SK-N-SH (cell line): ENCODE results near the gene FAM228B. TPM values are rescaled to one million over a fixed set of nuclear protein-coding genes. Genes with fewer than 3 reads are reported as not detected.

Source experiments
- CTCF ChIA-PET: fragments of 300-600, 350-600 bp; formaldehyde crosslinking; extraction: SDS; loops from one replicate; lab custom pipeline; 2021; lab: Yijun Ruan, JAX
- POLR2A ChIA-PET: fragments of 350-600 bp; sonication (Branson Sonifier 250); formaldehyde crosslinking; extraction: SDS; loops from one replicate; lab custom pipeline; 2020; ENCODE audit warnings: antibody characterized with exemption, inconsistent platforms; lab: Yijun Ruan, JAX
- DNase-seq: peaks from one replicate; pipeline ENCODE4 v3.0.0; 2012
- H2AFZ ChIP-seq: fragments of 200-600 bp; sonication (generic); 2 replicates; pipeline ENCODE4 v1.8.1; 2016; ENCODE audit warnings: antibody characterized with exemption, mild to moderate bottlenecking, low read depth
- H3F3A ChIP-seq: fragments of 200-600 bp; sonication (generic); replicated peaks from 2 replicates; pipeline ENCODE3; 2016; ENCODE audit warnings: antibody characterized with exemption, mild to moderate bottlenecking; ENCODE audit not compliant: insufficient read depth
- H3K27ac ChIP-seq, 2 experiments: fragments of 200-500 bp in 1 of 2; fragments of 200-600 bp in 1 of 2; sonication (Bioruptor generic) in 1 of 2; sonication (generic), shearing (Covaris generic) in 1 of 2; 2 replicates each; pipeline versions ENCODE4 v1.5.1 to v1.6.1; 2014 to 2016; ENCODE audit warnings: low read depth in 2 of 2, inconsistent platforms in 1 of 2, low read length in 1 of 2, mild to moderate bottlenecking in 1 of 2, mixed read lengths in 1 of 2
- H3K27me3 ChIP-seq: fragments of 200-600 bp; sonication (generic), shearing (Covaris generic); 2 replicates; pipeline ENCODE4 v1.6.1; 2016; ENCODE audit warnings: mixed run types; ENCODE audit not compliant: insufficient read depth
- H3K36me3 ChIP-seq, 2 experiments: fragments of 200-500 bp in 1 of 2; fragments of 200-600 bp in 1 of 2; sonication (Bioruptor generic) in 1 of 2; sonication (generic) in 1 of 2; replicated peaks in 1 of 2; 2 replicates each; pipeline versions ENCODE3 to v1.5.1; 2014 to 2016; ENCODE audit warnings: low read length in 1 of 2, mild to moderate bottlenecking in 1 of 2; ENCODE audit not compliant: insufficient read depth in 2 of 2, control insufficient read depth in 1 of 2
- H3K4me1 ChIP-seq, 2 experiments: fragments of 200-500 bp in 1 of 2; fragments of 200-600 bp in 1 of 2; sonication (Bioruptor generic) in 1 of 2; sonication (generic), shearing (Covaris generic) in 1 of 2; 2 replicates each; pipeline versions ENCODE4 v1.5.1 to v1.6.1; 2014 to 2016; ENCODE audit warnings: low read depth in 1 of 2, low read length in 1 of 2, mixed run types in 1 of 2; ENCODE audit not compliant: insufficient read depth in 2 of 2, control insufficient read depth in 1 of 2
- H3K4me2 ChIP-seq: fragments of 200-600 bp; sonication (generic), shearing (Covaris generic); 2 replicates; pipeline ENCODE4 v1.6.1; 2017; ENCODE audit warnings: mixed run types
- H3K4me3 ChIP-seq, 2 experiments: fragments of 200-500 bp in 1 of 2; fragments of 200-600 bp in 1 of 2; sonication (Bioruptor generic) in 1 of 2; sonication (generic), shearing (Covaris generic) in 1 of 2; 2 replicates each; pipeline versions ENCODE4 v1.5.1 to v1.8.1; 2014 to 2016; ENCODE audit warnings: low read depth in 2 of 2, inconsistent platforms in 1 of 2, low read length in 1 of 2, mild to moderate bottlenecking in 1 of 2, mixed read lengths in 1 of 2, moderate library complexity in 1 of 2
- H3K79me2 ChIP-seq: fragments of 200-600 bp; sonication (generic); 2 replicates; pipeline ENCODE4 v1.8.1; 2017; ENCODE audit warnings: mild to moderate bottlenecking; ENCODE audit not compliant: insufficient read depth
- H3K9ac ChIP-seq: fragments of 200-600 bp; sonication (generic); 2 replicates; pipeline ENCODE4 v1.6.1; 2017; ENCODE audit warnings: mixed run types
- H3K9me2 ChIP-seq: fragments of 200-600 bp; sonication (generic); 2 replicates; pipeline ENCODE4 v1.6.1; 2017; ENCODE audit warnings: mixed run types
- H3K9me3 ChIP-seq: fragments of 200-600 bp; sonication (generic); 2 replicates; pipeline ENCODE4 v1.6.1; 2017; ENCODE audit warnings: mixed run types, mild to moderate bottlenecking, moderate library complexity
- H4K20me1 ChIP-seq: fragments of 200-600 bp; sonication (generic); 2 replicates; pipeline ENCODE4 v1.6.1; 2017; ENCODE audit warnings: mild to moderate bottlenecking, mixed run types; ENCODE audit not compliant: insufficient read depth
- ELF1 ChIP-seq: IDR thresholded peaks from 2 replicates; pipeline ENCODE4 v1.4.0; 2012
- EP300 ChIP-seq, 2 experiments: IDR thresholded peaks; 2 replicates each; pipeline versions ENCODE4 v1.4.0 to v1.6.1; 2012; ENCODE audit warnings: borderline replicate concordance in 1 of 2, low read depth in 1 of 2, low read length in 1 of 2
- EZH2phosphoT487 ChIP-seq: fragments of 200-600 bp; sonication (generic); IDR thresholded peaks from 2 replicates; pipeline ENCODE4 v1.6.1; 2017; ENCODE audit warnings: low read depth, mixed run types, mild to moderate bottlenecking, antibody characterized with exemption, moderate library complexity, borderline replicate concordance
- FOSL2 ChIP-seq: IDR thresholded peaks from 2 replicates; pipeline ENCODE4 v1.4.0; 2012; ENCODE audit warnings: low read depth, mild to moderate bottlenecking, moderate library complexity, borderline replicate concordance
- FOXJ3 ChIP-seq: sonication (generic); formaldehyde crosslinking; IDR thresholded peaks from 2 replicates; pipeline ENCODE4 v1.5.1; 2020; ENCODE audit warnings: mild to moderate bottlenecking, missing genetic modification reagents
- FOXM1 ChIP-seq: IDR thresholded peaks from 2 replicates; pipeline ENCODE4 v1.4.0; 2012; ENCODE audit warnings: low read depth, mild to moderate bottlenecking
- GABPA ChIP-seq: IDR thresholded peaks from 2 replicates; pipeline ENCODE4 v1.4.0; 2012; ENCODE audit warnings: low read depth, mild to moderate bottlenecking
- JUND ChIP-seq: IDR thresholded peaks from 2 replicates; pipeline ENCODE4 v1.4.0; 2012
- MAX ChIP-seq: IDR thresholded peaks from 2 replicates; pipeline ENCODE4 v1.4.0; 2012; ENCODE audit warnings: low read depth
- MXI1 ChIP-seq: IDR thresholded peaks from 2 replicates; pipeline ENCODE4 v1.6.1; 2012; ENCODE audit warnings: mild to moderate bottlenecking, low read depth, low read length, improper control_type of control experiment
- NFIC ChIP-seq: IDR thresholded peaks from 2 replicates; pipeline ENCODE4 v1.4.0; 2012; ENCODE audit warnings: borderline replicate concordance
- POLR2AphosphoS5 ChIP-seq: IDR thresholded peaks from 2 replicates; pipeline ENCODE4 v1.6.1; 2012; ENCODE audit warnings: low read depth, low read length
- RAD21 ChIP-seq: IDR thresholded peaks from 2 replicates; pipeline ENCODE4 v1.6.1; 2012; ENCODE audit warnings: mild to moderate bottlenecking, low read length
- REST ChIP-seq: IDR thresholded peaks from 2 replicates; pipeline ENCODE4 v1.6.1; 2012; ENCODE audit warnings: mild to moderate bottlenecking, low read depth, low read length, moderate library complexity
- RFX5 ChIP-seq: IDR thresholded peaks from 2 replicates; pipeline ENCODE4 v1.6.1; 2012; ENCODE audit warnings: mild to moderate bottlenecking, improper control_type of control experiment, low read length
- SIN3A ChIP-seq: IDR thresholded peaks from 2 replicates; pipeline ENCODE4 v1.6.1; 2012; ENCODE audit warnings: low read depth, mild to moderate bottlenecking, low read length, moderate library complexity, borderline replicate concordance
- SMC3 ChIP-seq: IDR thresholded peaks from 2 replicates; pipeline ENCODE4 v1.6.1; 2012; ENCODE audit warnings: low read depth, low read length, improper control_type of control experiment
- TAF1 ChIP-seq: IDR thresholded peaks from 2 replicates; pipeline ENCODE4 v1.6.1; 2012; ENCODE audit warnings: low read depth, mild to moderate bottlenecking, low read length, moderate library complexity, borderline replicate concordance
- WGBS: methylation state at CpG from one replicate; pipeline ENCODE4 v1.1.6; 2017; ENCODE audit warnings: low lambda C conversion rate; 5-methylcytosine and 5-hydroxymethylcytosine counted together
- polyA plus RNA-seq, 3 experiments: library from polyadenylated mRNA; depleted of rRNA; stranded (reverse); fragments of >200 nt; gene quantifications; 2 replicates each; pipeline ENCODE4 v1.2.3, GENCODE V29; 2012
- TF ChIP-seq, protein P1 (sequence below): IDR thresholded peaks from 2 replicates; pipeline ENCODE4 v1.4.0; 2012; ENCODE audit warnings: low read depth, borderline replicate concordance
- TF ChIP-seq, protein P2 (sequence below): IDR thresholded peaks from 2 replicates; pipeline ENCODE4 v1.4.0; 2012; ENCODE audit warnings: low read depth, borderline replicate concordance
- TF ChIP-seq, protein P3 (sequence below): fragments of 200-600 bp; sonication (generic); IDR thresholded peaks from 2 replicates; pipeline ENCODE4 v1.6.1; 2017; ENCODE audit warnings: antibody characterized with exemption, mild to moderate bottlenecking, moderate library complexity

Gene FAM228B
- polyA plus RNA-seq, 1 of the 3 experiments (the other 2 are of a cell fraction), result 5.3 TPM

- TF ChIP-seq ELF1 (no peak), SMC3 (no peak), TAF1 (no peak), EP300 (IDR thresholded peaks at IDR 0.05; ENCODE audit: borderline replicate concordance in 1 of 2, low read depth in 1 of 2, low read length in 1 of 2) (no peak), RFX5 (no peak), SIN3A (no peak), FOXJ3 (CRISPR knock-in tag) (no peak), EZH2phosphoT487 (no peak), FOXM1 (no peak), POLR2AphosphoS5 (no peak)
- TF ChIP-seq, all 33 proteins: peak for 0
- no peak for DNase-seq
- H3K9ac ChIP-seq, result no peak overlapping the region
- H3F3A ChIP-seq, result no peaks in the 10 kb centered on the region
- WGBS, result 95% methylated on average over 10 of the region's 12 CpGs
- peaks cover 0 to 39% of the 10 kb centered on the region in 2 experiments for H3K36me3 ChIP-seq
- H3K4me1 ChIP-seq, result no peaks in the 10 kb centered on the region; a peak in 1 of 4 replicates
- H3K4me2 ChIP-seq, result no peak overlapping the region
- no peaks in the 10 kb centered on the region for H3K9me3 ChIP-seq
- no peak overlapping the region for H2AFZ ChIP-seq
- no peak overlapping the region for H3K4me3 ChIP-seq
- POLR2A ChIA-PET, result no interaction called here
- H3K79me2 ChIP-seq, result no peaks in the 10 kb centered on the region
- H3K27ac ChIP-seq, result no peak overlapping the region
- H3K27me3 ChIP-seq, result no peaks in the 10 kb centered on the region
- no peaks in the 10 kb centered on the region for H4K20me1 ChIP-seq
- CTCF ChIA-PET, result no interaction called here
- H3K9me2 ChIP-seq, result no peaks in the 10 kb centered on the region
Measured at GRCh38 chr2:24204505-24204904, 81.2 kb downstream of the FAM228B start.

GRCh38 chr2:24205131-24205530 is 81.9 kb downstream of the FAM228B start:
- H3K27ac ChIP-seq, result no peak overlapping the region
- TF ChIP-seq FOSL2, result no peak
- TF ChIP-seq NFIC, result no peak
- no peak for TF ChIP-seq RAD21
- TF ChIP-seq, protein P1, sequence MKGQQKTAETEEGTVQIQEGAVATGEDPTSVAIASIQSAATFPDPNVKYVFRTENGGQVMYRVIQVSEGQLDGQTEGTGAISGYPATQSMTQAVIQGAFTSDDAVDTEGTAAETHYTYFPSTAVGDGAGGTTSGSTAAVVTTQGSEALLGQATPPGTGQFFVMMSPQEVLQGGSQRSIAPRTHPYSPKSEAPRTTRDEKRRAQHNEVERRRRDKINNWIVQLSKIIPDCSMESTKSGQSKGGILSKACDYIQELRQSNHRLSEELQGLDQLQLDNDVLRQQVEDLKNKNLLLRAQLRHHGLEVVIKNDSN, result no peak
- no peak for TF ChIP-seq MXI1
- TF ChIP-seq, protein P2, sequence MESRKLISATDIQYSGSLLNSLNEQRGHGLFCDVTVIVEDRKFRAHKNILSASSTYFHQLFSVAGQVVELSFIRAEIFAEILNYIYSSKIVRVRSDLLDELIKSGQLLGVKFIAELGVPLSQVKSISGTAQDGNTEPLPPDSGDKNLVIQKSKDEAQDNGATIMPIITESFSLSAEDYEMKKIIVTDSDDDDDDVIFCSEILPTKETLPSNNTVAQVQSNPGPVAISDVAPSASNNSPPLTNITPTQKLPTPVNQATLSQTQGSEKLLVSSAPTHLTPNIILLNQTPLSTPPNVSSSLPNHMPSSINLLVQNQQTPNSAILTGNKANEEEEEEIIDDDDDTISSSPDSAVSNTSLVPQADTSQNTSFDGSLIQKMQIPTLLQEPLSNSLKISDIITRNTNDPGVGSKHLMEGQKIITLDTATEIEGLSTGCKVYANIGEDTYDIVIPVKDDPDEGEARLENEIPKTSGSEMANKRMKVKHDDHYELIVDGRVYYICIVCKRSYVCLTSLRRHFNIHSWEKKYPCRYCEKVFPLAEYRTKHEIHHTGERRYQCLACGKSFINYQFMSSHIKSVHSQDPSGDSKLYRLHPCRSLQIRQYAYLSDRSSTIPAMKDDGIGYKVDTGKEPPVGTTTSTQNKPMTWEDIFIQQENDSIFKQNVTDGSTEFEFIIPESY, result no peak
- no peak for TF ChIP-seq REST
- TF ChIP-seq, protein P3, sequence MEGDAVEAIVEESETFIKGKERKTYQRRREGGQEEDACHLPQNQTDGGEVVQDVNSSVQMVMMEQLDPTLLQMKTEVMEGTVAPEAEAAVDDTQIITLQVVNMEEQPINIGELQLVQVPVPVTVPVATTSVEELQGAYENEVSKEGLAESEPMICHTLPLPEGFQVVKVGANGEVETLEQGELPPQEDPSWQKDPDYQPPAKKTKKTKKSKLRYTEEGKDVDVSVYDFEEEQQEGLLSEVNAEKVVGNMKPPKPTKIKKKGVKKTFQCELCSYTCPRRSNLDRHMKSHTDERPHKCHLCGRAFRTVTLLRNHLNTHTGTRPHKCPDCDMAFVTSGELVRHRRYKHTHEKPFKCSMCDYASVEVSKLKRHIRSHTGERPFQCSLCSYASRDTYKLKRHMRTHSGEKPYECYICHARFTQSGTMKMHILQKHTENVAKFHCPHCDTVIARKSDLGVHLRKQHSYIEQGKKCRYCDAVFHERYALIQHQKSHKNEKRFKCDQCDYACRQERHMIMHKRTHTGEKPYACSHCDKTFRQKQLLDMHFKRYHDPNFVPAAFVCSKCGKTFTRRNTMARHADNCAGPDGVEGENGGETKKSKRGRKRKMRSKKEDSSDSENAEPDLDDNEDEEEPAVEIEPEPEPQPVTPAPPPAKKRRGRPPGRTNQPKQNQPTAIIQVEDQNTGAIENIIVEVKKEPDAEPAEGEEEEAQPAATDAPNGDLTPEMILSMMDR, result no peak
- TF ChIP-seq JUND, result no peak
- TF ChIP-seq RFX5, result no peak
- no peak for TF ChIP-seq GABPA
- no peak for TF ChIP-seq TAF1
- no peak for TF ChIP-seq MAX
- H3K79me2 ChIP-seq, result no peaks in the 10 kb centered on the region
- DNase-seq, result no peak
- H3K36me3 ChIP-seq, result peaks cover 0 to 42% of the 10 kb centered on the region in 2 experiments
- no peak overlapping the region for H3K9ac ChIP-seq
- H3F3A ChIP-seq, result no peaks in the 10 kb centered on the region
- H3K27me3 ChIP-seq, result no peaks in the 10 kb centered on the region
- WGBS, result 92% methylated on average over 4 of the region's 4 CpGs
- no peaks in the 10 kb centered on the region for H4K20me1 ChIP-seq
- ChIA-PET CTCF (no interaction called here), POLR2A (no interaction called here)
- no peak overlapping the region for H3K4me3 ChIP-seq
- no peaks in the 10 kb centered on the region for H3K9me2 ChIP-seq
- H3K9me3 ChIP-seq, result no peaks in the 10 kb centered on the region
- H3K4me2 ChIP-seq, result no peak overlapping the region
- no peak overlapping the region for H2AFZ ChIP-seq
- no peaks in the 10 kb centered on the region; a peak in 1 of 4 replicates for H3K4me1 ChIP-seq
